HCT116 (cell line): Measurements from ENCODE around the gene MCTP2. TPM values are rescaled to one million over a fixed set of nuclear protein-coding genes. Genes with fewer than 3 reads are reported as not detected.

Source experiments
- ATAC-seq: fragments of 200-7000 bp; cut with Tn5 transposase; 2 replicates; pipeline ENCODE4 v1.9.1; 2020; ENCODE audit warnings: mild to moderate bottlenecking, moderate library complexity
- BruUV-seq: library from RNA; stranded (reverse); fragments of 400-500 nt; replicated peaks from 2 replicates; lab custom pipeline; 2021; lab: Mats Ljungman, UMichigan
- CTCF ChIA-PET: fragments of 300-600 bp; sonication (Branson Sonifier 250); formaldehyde crosslinking; loops from one replicate; lab custom pipeline; 2021; ENCODE audit warnings: antibody characterized with exemption; lab: Charles Lee
- POLR2A ChIA-PET: fragments of 300-600, 350-600 bp; sonication (Branson Sonifier 250); formaldehyde crosslinking; loops from one replicate; lab custom pipeline; 2021; ENCODE audit warnings: antibody characterized with exemption; lab: Charles Lee
- RAD21 ChIA-PET, 2 experiments: fragments of 300-600 bp; sonication (Branson Sonifier 250); formaldehyde crosslinking; loops; one replicate each; lab custom pipeline; 2023; ENCODE audit warnings: low total read pairs in 2 of 2; ENCODE audit not compliant: uncharacterized antibody in 2 of 2, unreplicated experiment in 2 of 2, low non-redundant PET in 1 of 2; lab: Charles Lee
- DNase-seq: peaks from one replicate; pipeline ENCODE4 v3.0.0-alpha.2; 2010; ENCODE audit warnings: low read depth, low spot score
- H2AFZ ChIP-seq: fragments of 200-600 bp; shearing (Covaris generic), sonication (generic); 2 replicates; pipeline ENCODE4 v1.6.1; 2017; ENCODE audit warnings: low read depth, mixed run types, mixed read lengths, antibody characterized with exemption, low read length; ENCODE audit not compliant: poor library complexity, severe bottlenecking
- H3K27ac ChIP-seq: 2 replicates; pipeline ENCODE4 v1.5.1; 2012; ENCODE audit warnings: low read depth, low read length
- H3K27me3 ChIP-seq: fragments of 200-600 bp; sonication (generic); 2 replicates; pipeline ENCODE4 v1.6.1; 2016; ENCODE audit warnings: mixed run types, low read length, mixed read lengths; ENCODE audit not compliant: insufficient read depth
- H3K36me3 ChIP-seq, 2 experiments: fragments of 200-500 bp in 1 of 2; fragments of 200-600 bp in 1 of 2; sonication (Bioruptor generic) in 1 of 2; sonication (generic) in 1 of 2; 2 replicates each; pipeline versions ENCODE4 v1.5.1 to v1.6.1; 2014 to 2016; ENCODE audit warnings: low read length in 2 of 2, inconsistent platforms in 1 of 2, mixed read lengths in 1 of 2, mixed run types in 1 of 2; ENCODE audit not compliant: insufficient read depth in 2 of 2, control insufficient read depth in 1 of 2
- H3K4me1 ChIP-seq, 2 experiments: fragments of 200-600 bp in 1 of 2; sonication (generic) in 1 of 2; 2 replicates each; pipeline versions ENCODE4 v1.5.1 to v1.6.1; 2012 to 2017; ENCODE audit warnings: low read length in 2 of 2, inconsistent platforms in 1 of 2, mild to moderate bottlenecking in 1 of 2, mixed read lengths in 1 of 2, mixed run types in 1 of 2, moderate library complexity in 1 of 2; ENCODE audit not compliant: insufficient read depth in 2 of 2, control insufficient read depth in 1 of 2
- H3K4me2 ChIP-seq: fragments of 200-600 bp; sonication (generic); 2 replicates; pipeline ENCODE4 v1.6.1; 2017; ENCODE audit warnings: mixed run types, low read length, mixed read lengths
- H3K4me3 ChIP-seq, 2 experiments: fragments of 200-600 bp in 1 of 2; sonication (generic) in 1 of 2; replicated peaks in 1 of 2; 2 replicates each; pipeline ENCODE4 v1.5.1; 2011 to 2016; ENCODE audit warnings: low read length in 2 of 2, control low read depth in 1 of 2, low read depth in 1 of 2, mild to moderate bottlenecking in 1 of 2, mixed read lengths in 1 of 2, mixed run types in 1 of 2
- H3K79me2 ChIP-seq: fragments of 200-600 bp; sonication (generic); 2 replicates; pipeline ENCODE4 v1.6.1; 2017; ENCODE audit warnings: mild to moderate bottlenecking, mixed run types, low read length, moderate library complexity, mixed read lengths; ENCODE audit not compliant: insufficient read depth
- H3K9ac ChIP-seq: fragments of 200-600 bp; sonication (generic); 2 replicates; pipeline ENCODE4 v1.6.1; 2016; ENCODE audit warnings: low read length, mixed read lengths
- H3K9me2 ChIP-seq: fragments of 200-600 bp; sonication (generic), shearing (Covaris generic); 2 replicates; pipeline ENCODE4 v1.6.1; 2017; ENCODE audit warnings: mixed run types, mild to moderate bottlenecking, moderate library complexity; ENCODE audit not compliant: insufficient read depth
- H3K9me3 ChIP-seq, 2 experiments: fragments of 200-500 bp in 1 of 2; fragments of 200-600 bp in 1 of 2; sonication (Bioruptor generic) in 1 of 2; sonication (generic) in 1 of 2; 2 replicates each; pipeline ENCODE4 v1.6.1; 2014 to 2017; ENCODE audit warnings: low read length in 2 of 2, mixed read lengths in 2 of 2, inconsistent platforms in 1 of 2, low read depth in 1 of 2, mild to moderate bottlenecking in 1 of 2, mixed run types in 1 of 2, moderate library complexity in 1 of 2; ENCODE audit not compliant: control insufficient read depth in 1 of 2, insufficient read depth in 1 of 2
- H4K20me1 ChIP-seq: fragments of 200-600 bp; sonication (generic), shearing (Covaris generic); 2 replicates; pipeline ENCODE4 v1.6.1; 2017; ENCODE audit warnings: mixed run types, mild to moderate bottlenecking, moderate library complexity; ENCODE audit not compliant: insufficient read depth
- CBX3 ChIP-seq: IDR thresholded peaks from 2 replicates; pipeline ENCODE4 v1.6.1; 2012; ENCODE audit warnings: low read depth
- CEBPB ChIP-seq: IDR thresholded peaks from 2 replicates; pipeline ENCODE4 v1.6.1; 2012; ENCODE audit warnings: low read depth
- ELF1 ChIP-seq: IDR thresholded peaks from 2 replicates; pipeline ENCODE4 v1.6.1; 2012; ENCODE audit warnings: low read depth, borderline replicate concordance
- EZH2 ChIP-seq: fragments of 200-600 bp; sonication (generic); IDR thresholded peaks from 2 replicates; pipeline ENCODE4 v1.6.1; 2017; ENCODE audit warnings: antibody characterized with exemption, mixed run types
- FOSL1 ChIP-seq: IDR thresholded peaks from 2 replicates; pipeline ENCODE4 v1.6.1; 2012; ENCODE audit warnings: low read depth
- POLR2A ChIP-seq: IDR thresholded peaks from 2 replicates; pipeline ENCODE4 v1.7.0; 2011; ENCODE audit warnings: borderline replicate concordance; ENCODE audit not compliant: insufficient read depth, insufficient read length; ENCODE audit errors: extremely low read depth
- POLR2AphosphoS5 ChIP-seq: IDR thresholded peaks from 2 replicates; pipeline ENCODE4 v1.6.1; 2011; ENCODE audit warnings: mild to moderate bottlenecking, low read depth, low read length, moderate library complexity
- RAD21 ChIP-seq: IDR thresholded peaks from 2 replicates; pipeline ENCODE4 v1.6.1; 2012; ENCODE audit warnings: low read depth, mild to moderate bottlenecking
- SIN3A ChIP-seq: IDR thresholded peaks from 2 replicates; pipeline ENCODE4 v1.6.1; 2012; ENCODE audit warnings: low read depth
- SP1 ChIP-seq: IDR thresholded peaks from 2 replicates; pipeline ENCODE4 v1.6.1; 2012; ENCODE audit warnings: low read depth
- TCF7L2 ChIP-seq: IDR thresholded peaks from 2 replicates; pipeline ENCODE4 v1.7.0; 2011; ENCODE audit warnings: borderline replicate concordance, inconsistent platforms; ENCODE audit not compliant: insufficient read depth, insufficient read length; ENCODE audit errors: extremely low read depth
- YY1 ChIP-seq: IDR thresholded peaks from 2 replicates; pipeline ENCODE4 v1.6.1; 2011; ENCODE audit warnings: low read length, low read depth, moderate library complexity, mild to moderate bottlenecking; ENCODE audit not compliant: insufficient replicate concordance; ENCODE audit errors: extremely low read depth
- ZFX ChIP-seq: fragments of 450-650 bp; IDR thresholded peaks from 2 replicates; pipeline ENCODE4 v1.6.1; 2017
- ZNF274 ChIP-seq: fragments of 200-500 bp; sonication (Bioruptor generic); IDR thresholded peaks from 2 replicates; pipeline ENCODE4 v1.6.1; 2014; ENCODE audit warnings: mild to moderate bottlenecking, low read depth, low read length, inconsistent platforms
- intact Hi-C: fragments of 100-400 bp; cut with micrococcal nuclease; formaldehyde crosslinking; loops from 2 replicates; pipeline ENCODE4 v1.10.0; 2022
- total RNA-seq: library from RNA; stranded (reverse); gene quantifications from one replicate; pipeline ENCODE4 v1.2.1, GENCODE V29; 2021; ENCODE audit not compliant: unreplicated experiment
- TF ChIP-seq, protein P1 (sequence below), 3 experiments: fragments of 200-600 bp in 1 of 3; sonication (generic) in 1 of 3; IDR thresholded peaks in 2 of 3; conservative IDR thresholded peaks in 1 of 3; 2 replicates each; pipeline ENCODE4 v1.5.1; 2012 to 2017; ENCODE audit warnings: low read depth in 2 of 3, low read length in 2 of 3, antibody characterized with exemption in 1 of 3, borderline replicate concordance in 1 of 3, control low read depth in 1 of 3, mild to moderate bottlenecking in 1 of 3, mixed read lengths in 1 of 3, mixed run types in 1 of 3, moderate library complexity in 1 of 3; ENCODE audit not compliant: insufficient read depth in 1 of 3
- TF ChIP-seq, protein P2 (sequence below): IDR thresholded peaks from 2 replicates; pipeline ENCODE4 v1.6.1; 2012; ENCODE audit warnings: low read depth
- TF ChIP-seq, protein P3 (sequence below): IDR thresholded peaks from 2 replicates; pipeline ENCODE4 v1.6.1; 2011; ENCODE audit warnings: mild to moderate bottlenecking, low read length, moderate library complexity; ENCODE audit not compliant: insufficient replicate concordance; ENCODE audit errors: extremely low read depth
- TF ChIP-seq, protein P4 (sequence below): IDR thresholded peaks from 2 replicates; pipeline ENCODE4 v1.6.1; 2012

MCTP2 gene
- total RNA-seq, 1 experiment from 2014 or later, result 12.9 TPM

DNA sequence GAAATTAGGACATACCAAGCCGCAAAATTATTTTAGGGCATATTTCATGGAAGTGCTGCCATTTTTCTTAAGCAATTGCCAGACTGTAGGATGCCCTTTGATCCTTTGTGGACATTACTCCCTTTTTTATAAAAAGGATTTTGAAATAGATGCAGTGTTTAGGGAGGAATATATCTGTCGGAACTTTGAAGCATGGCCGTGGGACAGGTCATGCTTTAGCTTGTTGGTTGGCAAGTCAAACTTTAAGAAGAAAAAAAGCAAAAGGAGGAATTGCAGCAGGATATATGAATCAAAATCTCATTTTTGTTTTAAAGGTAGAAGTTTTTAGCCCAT is 122.1 kb downstream of the MCTP2 start:
- Histone ChIP-seq H2AFZ (no peak overlapping the region), H3K36me3 (no peaks in the 10 kb centered on the region), H3K4me2 (no peak overlapping the region), H3K27ac (no peak overlapping the region), H3K79me2 (no peaks in the 10 kb centered on the region), H3K9ac (no peak overlapping the region), H3K9me3 (no peaks in the 10 kb centered on the region), H3K9me2 (no peaks in the 10 kb centered on the region), H4K20me1 (no peaks in the 10 kb centered on the region), H3K27me3 (no peaks in the 10 kb centered on the region), H3K4me3 (no peak overlapping the region), H3K4me1 (no peaks in the 10 kb centered on the region)
- TF ChIP-seq YY1, result no peak
- TF ChIP-seq ZNF274, result no peak
- TF ChIP-seq ZFX, result no peak
- TF ChIP-seq, protein P1, sequence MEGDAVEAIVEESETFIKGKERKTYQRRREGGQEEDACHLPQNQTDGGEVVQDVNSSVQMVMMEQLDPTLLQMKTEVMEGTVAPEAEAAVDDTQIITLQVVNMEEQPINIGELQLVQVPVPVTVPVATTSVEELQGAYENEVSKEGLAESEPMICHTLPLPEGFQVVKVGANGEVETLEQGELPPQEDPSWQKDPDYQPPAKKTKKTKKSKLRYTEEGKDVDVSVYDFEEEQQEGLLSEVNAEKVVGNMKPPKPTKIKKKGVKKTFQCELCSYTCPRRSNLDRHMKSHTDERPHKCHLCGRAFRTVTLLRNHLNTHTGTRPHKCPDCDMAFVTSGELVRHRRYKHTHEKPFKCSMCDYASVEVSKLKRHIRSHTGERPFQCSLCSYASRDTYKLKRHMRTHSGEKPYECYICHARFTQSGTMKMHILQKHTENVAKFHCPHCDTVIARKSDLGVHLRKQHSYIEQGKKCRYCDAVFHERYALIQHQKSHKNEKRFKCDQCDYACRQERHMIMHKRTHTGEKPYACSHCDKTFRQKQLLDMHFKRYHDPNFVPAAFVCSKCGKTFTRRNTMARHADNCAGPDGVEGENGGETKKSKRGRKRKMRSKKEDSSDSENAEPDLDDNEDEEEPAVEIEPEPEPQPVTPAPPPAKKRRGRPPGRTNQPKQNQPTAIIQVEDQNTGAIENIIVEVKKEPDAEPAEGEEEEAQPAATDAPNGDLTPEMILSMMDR (IDR thresholded peaks at IDR 0.05 in 2 of 3, conservative IDR thresholded peaks at IDR 0.05 in 1 of 3; ENCODE audit: borderline replicate concordance in 1 of 3, insufficient read depth in 1 of 3, low read depth in 2 of 3, low read length in 2 of 3), result no peak
- TF ChIP-seq SP1, result no peak
- no peak for TF ChIP-seq FOSL1
- TF ChIP-seq, protein P2, sequence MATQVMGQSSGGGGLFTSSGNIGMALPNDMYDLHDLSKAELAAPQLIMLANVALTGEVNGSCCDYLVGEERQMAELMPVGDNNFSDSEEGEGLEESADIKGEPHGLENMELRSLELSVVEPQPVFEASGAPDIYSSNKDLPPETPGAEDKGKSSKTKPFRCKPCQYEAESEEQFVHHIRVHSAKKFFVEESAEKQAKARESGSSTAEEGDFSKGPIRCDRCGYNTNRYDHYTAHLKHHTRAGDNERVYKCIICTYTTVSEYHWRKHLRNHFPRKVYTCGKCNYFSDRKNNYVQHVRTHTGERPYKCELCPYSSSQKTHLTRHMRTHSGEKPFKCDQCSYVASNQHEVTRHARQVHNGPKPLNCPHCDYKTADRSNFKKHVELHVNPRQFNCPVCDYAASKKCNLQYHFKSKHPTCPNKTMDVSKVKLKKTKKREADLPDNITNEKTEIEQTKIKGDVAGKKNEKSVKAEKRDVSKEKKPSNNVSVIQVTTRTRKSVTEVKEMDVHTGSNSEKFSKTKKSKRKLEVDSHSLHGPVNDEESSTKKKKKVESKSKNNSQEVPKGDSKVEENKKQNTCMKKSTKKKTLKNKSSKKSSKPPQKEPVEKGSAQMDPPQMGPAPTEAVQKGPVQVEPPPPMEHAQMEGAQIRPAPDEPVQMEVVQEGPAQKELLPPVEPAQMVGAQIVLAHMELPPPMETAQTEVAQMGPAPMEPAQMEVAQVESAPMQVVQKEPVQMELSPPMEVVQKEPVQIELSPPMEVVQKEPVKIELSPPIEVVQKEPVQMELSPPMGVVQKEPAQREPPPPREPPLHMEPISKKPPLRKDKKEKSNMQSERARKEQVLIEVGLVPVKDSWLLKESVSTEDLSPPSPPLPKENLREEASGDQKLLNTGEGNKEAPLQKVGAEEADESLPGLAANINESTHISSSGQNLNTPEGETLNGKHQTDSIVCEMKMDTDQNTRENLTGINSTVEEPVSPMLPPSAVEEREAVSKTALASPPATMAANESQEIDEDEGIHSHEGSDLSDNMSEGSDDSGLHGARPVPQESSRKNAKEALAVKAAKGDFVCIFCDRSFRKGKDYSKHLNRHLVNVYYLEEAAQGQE, result no peak
- TF ChIP-seq POLR2A, result no peak
- TF ChIP-seq, protein P3, sequence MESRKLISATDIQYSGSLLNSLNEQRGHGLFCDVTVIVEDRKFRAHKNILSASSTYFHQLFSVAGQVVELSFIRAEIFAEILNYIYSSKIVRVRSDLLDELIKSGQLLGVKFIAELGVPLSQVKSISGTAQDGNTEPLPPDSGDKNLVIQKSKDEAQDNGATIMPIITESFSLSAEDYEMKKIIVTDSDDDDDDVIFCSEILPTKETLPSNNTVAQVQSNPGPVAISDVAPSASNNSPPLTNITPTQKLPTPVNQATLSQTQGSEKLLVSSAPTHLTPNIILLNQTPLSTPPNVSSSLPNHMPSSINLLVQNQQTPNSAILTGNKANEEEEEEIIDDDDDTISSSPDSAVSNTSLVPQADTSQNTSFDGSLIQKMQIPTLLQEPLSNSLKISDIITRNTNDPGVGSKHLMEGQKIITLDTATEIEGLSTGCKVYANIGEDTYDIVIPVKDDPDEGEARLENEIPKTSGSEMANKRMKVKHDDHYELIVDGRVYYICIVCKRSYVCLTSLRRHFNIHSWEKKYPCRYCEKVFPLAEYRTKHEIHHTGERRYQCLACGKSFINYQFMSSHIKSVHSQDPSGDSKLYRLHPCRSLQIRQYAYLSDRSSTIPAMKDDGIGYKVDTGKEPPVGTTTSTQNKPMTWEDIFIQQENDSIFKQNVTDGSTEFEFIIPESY, result no peak
- TF ChIP-seq EZH2, result no peak
- no peak for TF ChIP-seq CBX3
- TF ChIP-seq CEBPB, result no peak
- TF ChIP-seq POLR2AphosphoS5, result no peak
- TF ChIP-seq SIN3A, result no peak
- TF ChIP-seq ELF1, result no peak
- no peak for TF ChIP-seq TCF7L2
- TF ChIP-seq, protein P4, sequence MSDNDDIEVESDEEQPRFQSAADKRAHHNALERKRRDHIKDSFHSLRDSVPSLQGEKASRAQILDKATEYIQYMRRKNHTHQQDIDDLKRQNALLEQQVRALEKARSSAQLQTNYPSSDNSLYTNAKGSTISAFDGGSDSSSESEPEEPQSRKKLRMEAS, result no peak
- no peak for TF ChIP-seq RAD21
- intact Hi-C loops, result no loop called here
- RAD21 ChIA-PET, result no interaction called here
- ATAC-seq (no peak), DNase-seq (no peak)
- no TSS peak for BruUV-seq
- CTCF ChIA-PET, result no interaction called here
- POLR2A ChIA-PET, result no interaction called here
